Ovary (tissue), 3 donors: ENCODE data around the gene RASAL2.

Experiments
- CTCF ChIP-seq, 3 donors: fragments of 450-650 bp in 2 of 3; fragments of 200-600 bp in 1 of 3; IDR thresholded peaks; one replicate each; pipeline versions ENCODE4 v1.5.1 to v1.8.0; 2016 to 2022; ENCODE audit warnings: antibody characterized with exemption in 3 of 3, mild to moderate bottlenecking in 1 of 3
- POLR2A ChIP-seq: fragments of 450-650 bp; IDR thresholded peaks from one replicate; pipeline ENCODE4 v1.6.1; 2017; ENCODE audit warnings: antibody characterized with exemption, mild to moderate bottlenecking, moderate library complexity
- donor health status: DM: no; HTN: no; CAD: no.

- TF ChIP-seq POLR2A (no peak), CTCF (IDR thresholded peaks at IDR 0.05) (no peak)
These were observed 181.1 kb downstream of the RASAL2 start for GRCh38 chr1:178275049-178275448.
